HUES48 (cell line): ENCODE measurements around the gene DDIT3.

Source experiments
- H3K27ac ChIP-seq: one replicate; pipeline ENCODE4 v1.7.0; 2013; ENCODE audit warnings: low read depth, low read length, inconsistent platforms
- H3K27me3 ChIP-seq: 2 replicates; pipeline ENCODE4 v1.6.1; 2013; ENCODE audit warnings: mild to moderate bottlenecking, low read length; ENCODE audit not compliant: control insufficient read depth, insufficient read depth
- H3K36me3 ChIP-seq: 2 replicates; pipeline ENCODE4 v1.6.1; 2013; ENCODE audit warnings: low read length; ENCODE audit not compliant: control insufficient read depth, insufficient read depth
- H3K4me1 ChIP-seq: 2 replicates; pipeline ENCODE4 v1.6.1; 2013; ENCODE audit warnings: mild to moderate bottlenecking, low read length; ENCODE audit not compliant: control insufficient read depth, insufficient read depth
- H3K4me3 ChIP-seq: 2 replicates; pipeline ENCODE4 v1.5.1; 2013; ENCODE audit warnings: mild to moderate bottlenecking, low read depth, low read length
- H3K9ac ChIP-seq: 2 replicates; pipeline ENCODE4 v1.6.1; 2013; ENCODE audit warnings: mild to moderate bottlenecking, low read depth, low read length, moderate library complexity
- H3K9me3 ChIP-seq: 2 replicates; pipeline ENCODE4 v1.6.1; 2013; ENCODE audit warnings: low read length; ENCODE audit not compliant: control insufficient read depth, insufficient read depth

DDIT3 gene

DNA sequence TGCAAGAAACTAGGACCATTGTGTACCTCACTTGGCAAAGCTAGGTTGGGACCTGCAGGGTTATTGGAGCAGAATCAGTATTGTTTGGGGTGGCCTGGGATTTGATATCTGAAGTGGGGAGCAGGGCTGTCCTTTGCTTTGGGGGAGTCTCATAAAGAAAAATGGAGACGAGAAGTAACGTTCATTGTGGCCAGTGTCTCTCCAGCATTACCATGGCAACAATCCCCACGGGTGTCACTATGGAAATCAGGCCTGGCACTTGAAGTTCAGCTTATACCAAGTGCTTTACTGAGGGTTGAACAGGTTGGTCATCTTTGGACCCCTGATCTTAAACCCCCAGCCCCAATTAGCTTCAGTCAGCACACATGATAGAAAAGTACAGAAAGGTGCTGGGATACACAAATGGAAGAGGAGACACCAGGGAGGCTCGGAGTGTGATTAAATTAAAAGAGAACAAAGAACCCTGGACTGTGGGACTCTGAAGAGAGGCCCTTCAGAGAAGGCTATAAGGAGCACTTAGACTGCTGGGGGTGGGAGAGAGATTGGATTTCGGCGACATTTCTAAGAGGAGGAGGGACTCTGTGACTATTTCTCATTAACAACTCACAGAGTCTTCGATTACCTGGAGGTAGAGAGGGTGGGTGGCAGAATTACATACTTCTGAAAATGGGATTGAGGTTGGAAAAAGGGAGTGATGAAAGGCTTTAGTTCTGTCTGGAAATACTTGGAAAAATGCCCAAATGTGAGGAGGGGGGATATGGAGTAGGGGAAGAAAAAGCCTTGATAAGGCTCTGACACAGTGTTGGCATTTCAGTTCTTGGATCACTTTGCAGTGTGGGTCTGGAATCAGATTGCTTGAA is 33.3 kb upstream of the DDIT3 start:
- Histone ChIP-seq H3K9ac (no peak overlapping the region), H3K4me1 (peaks cover 15% of the 10 kb centered on the region; the same call in 1 of the 2 replicates), H3K9me3 (no peaks in the 10 kb centered on the region), H3K4me3 (no peak overlapping the region), H3K27ac (no peak overlapping the region), H3K36me3 (peaks cover 3% of the 10 kb centered on the region; the same call in 1 of the 2 replicates), H3K27me3 (peaks cover 8% of the 10 kb centered on the region; the same call in 1 of the 2 replicates)

DNA sequence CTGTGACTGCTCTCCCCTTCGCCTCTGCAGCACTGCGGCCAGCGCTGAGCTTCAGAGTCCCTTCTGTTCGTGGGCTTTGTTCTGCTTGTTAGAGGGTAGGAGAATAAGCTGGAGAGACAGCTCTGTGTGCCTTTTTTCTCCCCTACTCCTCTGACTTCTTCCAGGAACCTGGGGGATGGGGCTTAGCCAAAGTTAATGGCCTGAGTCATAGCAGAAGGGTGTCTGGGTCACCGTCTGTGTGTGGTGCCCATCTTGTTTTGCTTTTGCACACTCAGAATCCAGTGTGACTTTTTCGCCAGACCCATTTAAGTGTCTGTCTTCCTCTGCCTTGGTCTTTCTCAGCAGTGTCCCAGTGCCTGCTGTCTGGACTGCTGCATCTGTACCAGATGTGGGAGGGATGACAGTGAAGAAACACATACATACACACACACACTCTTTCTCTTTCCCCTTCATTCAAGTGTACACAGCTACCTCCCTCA is 32.6 kb upstream of the DDIT3 start:
- H3K9me3 ChIP-seq: no peaks in the 10 kb centered on the region
- H3K4me1 ChIP-seq: peaks cover 15% of the 10 kb centered on the region; the same call in 1 of the 2 replicates
- H3K9ac ChIP-seq: no peak overlapping the region
- H3K27me3 ChIP-seq: peaks cover 13% of the 10 kb centered on the region; the same call in 1 of the 2 replicates
- no peak overlapping the region for H3K27ac ChIP-seq
- no peak overlapping the region for H3K4me3 ChIP-seq
- peaks cover 3% of the 10 kb centered on the region; the same call in 1 of the 2 replicates for H3K36me3 ChIP-seq

DNA sequence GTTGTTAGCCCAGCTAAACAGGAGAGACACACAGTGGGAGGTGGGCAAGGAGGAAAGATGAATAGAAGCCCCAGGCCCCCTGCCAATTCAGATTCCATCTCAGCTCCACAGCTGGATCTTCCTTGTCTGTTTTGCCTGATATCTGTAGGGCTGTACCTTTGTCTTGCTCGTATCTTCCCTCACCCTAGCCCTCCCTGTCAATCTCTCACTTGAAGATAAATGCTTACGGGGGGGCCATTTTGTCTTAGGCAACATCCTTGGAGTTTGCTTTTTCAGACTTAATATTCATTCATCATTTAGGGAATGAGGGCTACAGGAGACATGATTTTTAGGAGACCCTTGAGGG is 32.0 kb upstream of the DDIT3 start:
- Histone ChIP-seq H3K4me1 (peaks cover 16% of the 10 kb centered on the region; the same call in 1 of the 2 replicates), H3K9me3 (no peaks in the 10 kb centered on the region), H3K27me3 (peaks cover 13% of the 10 kb centered on the region; the same call in 1 of the 2 replicates), H3K9ac (no peak overlapping the region), H3K27ac (no peak overlapping the region), H3K4me3 (no peak overlapping the region), H3K36me3 (no peaks in the 10 kb centered on the region; the same call in 1 of the 2 replicates)

- H3K36me3 ChIP-seq: no peaks in the 10 kb centered on the region; the same call in 1 of the 2 replicates
- H3K4me3 ChIP-seq: no peak overlapping the region
- H3K4me1 ChIP-seq: peaks cover 18% of the 10 kb centered on the region; the same call in 1 of the 2 replicates
- H3K9ac ChIP-seq: no peak overlapping the region
- no peaks in the 10 kb centered on the region for H3K9me3 ChIP-seq
- H3K27me3 ChIP-seq: peaks cover 13% of the 10 kb centered on the region; the same call in 1 of the 2 replicates
- no peak overlapping the region for H3K27ac ChIP-seq
These were observed 31.5 kb upstream of the DDIT3 start for GRCh38 chr12:57551637-57552305.

DNA sequence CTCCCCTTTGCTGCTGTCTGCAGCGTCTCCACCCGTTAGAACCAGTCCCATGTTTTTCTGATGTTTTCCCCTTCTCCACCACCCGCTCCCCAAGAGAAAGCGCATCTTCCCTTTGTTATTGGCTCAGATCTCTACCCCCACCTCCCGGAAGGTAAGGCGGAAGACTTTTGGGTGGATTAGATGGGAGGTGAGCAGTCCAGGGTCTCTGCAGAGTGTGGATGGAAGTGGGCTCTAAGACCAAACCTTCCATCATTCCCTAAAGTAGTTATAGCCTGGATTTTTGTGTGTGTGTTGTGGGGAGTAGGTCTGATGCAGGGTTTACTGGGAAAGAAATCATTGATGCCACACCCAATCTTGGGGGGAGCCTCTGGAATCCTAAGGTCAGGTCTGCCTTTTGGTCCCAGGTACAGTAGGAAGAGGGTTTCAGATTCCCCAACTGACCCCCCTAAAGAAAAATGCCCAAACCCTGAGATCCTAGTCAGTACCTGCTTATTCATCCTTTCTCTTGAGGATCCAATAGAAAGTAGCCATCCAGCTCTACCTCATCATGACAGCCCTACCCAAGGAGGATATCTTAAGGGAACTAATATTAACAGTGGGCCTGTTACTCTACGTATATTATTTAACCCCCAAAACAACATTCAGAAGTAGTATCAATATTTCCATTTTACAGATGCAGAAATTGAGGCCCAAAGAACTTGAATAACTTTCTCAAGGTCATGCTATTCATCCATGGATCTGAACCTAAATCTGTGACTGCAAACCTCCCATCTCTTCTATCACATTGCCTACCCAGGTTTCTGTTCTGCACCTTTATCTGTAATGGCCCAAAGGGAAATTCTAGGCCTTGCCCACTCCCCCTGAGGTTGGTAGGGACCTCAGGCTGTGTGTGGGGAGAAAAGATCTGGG is 30.6 kb upstream of the DDIT3 start:
- H3K27ac ChIP-seq: no peak overlapping the region
- H3K4me3 ChIP-seq: peak overlapping the region; percentile 95
- H3K9me3 ChIP-seq: no peaks in the 10 kb centered on the region
- H3K9ac ChIP-seq: no peak overlapping the region
- H3K4me1 ChIP-seq: peaks cover 21% of the 10 kb centered on the region
- peaks cover 13% of the 10 kb centered on the region; the same call in 1 of the 2 replicates for H3K27me3 ChIP-seq
- no peaks in the 10 kb centered on the region; the same call in 1 of the 2 replicates for H3K36me3 ChIP-seq

DNA sequence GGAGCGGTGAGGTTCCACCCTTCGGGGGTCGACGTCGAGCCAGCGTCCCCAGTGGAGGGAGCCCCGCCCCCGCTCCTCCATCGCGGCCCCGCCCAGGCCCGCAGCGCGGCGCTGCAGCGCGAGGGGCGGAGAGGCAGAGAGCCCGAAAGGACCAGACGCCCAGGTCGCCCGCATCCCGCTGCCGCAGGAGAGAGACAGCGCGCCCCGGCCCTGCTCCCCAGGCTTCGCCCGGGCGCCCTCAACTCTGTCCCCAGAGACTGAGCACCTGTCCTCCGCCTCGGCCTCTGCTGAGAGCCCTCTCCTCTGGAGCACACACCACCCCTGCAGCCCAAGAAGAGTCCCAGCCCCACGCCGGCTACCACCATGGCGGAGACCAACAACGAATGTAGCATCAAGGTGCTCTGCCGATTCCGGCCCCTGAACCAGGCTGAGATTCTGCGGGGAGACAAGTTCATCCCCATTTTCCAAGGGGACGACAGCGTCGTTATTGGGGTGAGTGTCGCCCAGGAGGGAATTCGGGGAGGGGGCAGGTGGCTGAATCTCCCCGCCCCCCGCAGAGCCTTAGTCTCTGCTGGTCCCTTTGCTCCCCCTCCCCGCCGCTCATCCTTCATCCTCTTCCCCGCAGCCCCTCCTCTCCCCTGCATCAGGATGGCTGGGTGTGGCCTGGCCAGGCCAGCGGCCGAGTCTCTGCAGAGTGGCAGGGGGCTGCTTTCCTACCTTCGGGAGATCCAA is 29.8 kb upstream of the DDIT3 start, which contains the start of gene KIF5A:
KIF5A (plus strand) TSS at position 136 of the 732 bp plus-strand sequence; CDS start at position 364, 228 bp downstream.
- Histone ChIP-seq H3K36me3 (no peaks in the 10 kb centered on the region; the same call in 1 of the 2 replicates), H3K4me3 (peak within 1 kb of the TSS; percentile 95), H3K9me3 (no peaks in the 10 kb centered on the region), H3K27ac (no peak within 1 kb of the TSS), H3K27me3 (peaks cover 13% of the 10 kb centered on the region; the same call in 1 of the 2 replicates), H3K4me1 (peaks cover 23% of the 10 kb centered on the region), H3K9ac (no peak within 1 kb of the TSS)

- Histone ChIP-seq H3K4me3 (peak overlapping the region; percentile 95), H3K36me3 (peaks cover 3% of the 10 kb centered on the region; the same call in 1 of the 2 replicates), H3K9me3 (no peaks in the 10 kb centered on the region), H3K9ac (no peak overlapping the region), H3K4me1 (peaks cover 23% of the 10 kb centered on the region), H3K27me3 (peaks cover 13% of the 10 kb centered on the region; the same call in 1 of the 2 replicates), H3K27ac (no peak overlapping the region)
These were observed 29.0 kb upstream of the DDIT3 start for GRCh38 chr12:57549203-57549908.

DNA sequence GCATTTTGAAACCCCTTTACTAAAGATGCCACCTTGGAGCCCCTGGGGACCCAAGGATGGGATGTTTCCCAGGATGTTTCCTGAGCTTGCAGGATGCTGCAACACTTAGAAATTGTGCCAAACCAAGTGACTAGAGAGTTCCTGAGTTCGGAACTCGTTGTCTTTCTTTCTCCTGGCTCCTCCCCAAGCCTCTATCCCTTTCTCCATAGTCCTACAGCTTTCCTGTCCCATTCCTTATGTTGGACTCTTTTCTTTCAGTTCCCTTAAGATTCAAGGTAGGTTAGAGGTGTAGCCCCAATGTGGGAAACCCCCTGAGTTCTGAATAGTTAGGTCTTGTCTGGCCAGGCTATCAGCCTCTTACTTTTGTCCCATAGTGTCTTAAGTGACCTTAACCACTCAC is 28.2 kb upstream of the DDIT3 start:
- Histone ChIP-seq H3K36me3 (peaks cover 3% of the 10 kb centered on the region; the same call in 1 of the 2 replicates), H3K9ac (no peak overlapping the region), H3K4me3 (no peak overlapping the region), H3K27ac (no peak overlapping the region), H3K4me1 (peaks cover 23% of the 10 kb centered on the region), H3K9me3 (no peaks in the 10 kb centered on the region), H3K27me3 (peaks cover 13% of the 10 kb centered on the region; the same call in 1 of the 2 replicates)

GRCh38 chr12:57548013-57548315 is 27.6 kb upstream of the DDIT3 start:
- H3K36me3 ChIP-seq: peaks cover 3% of the 10 kb centered on the region; the same call in 1 of the 2 replicates
- H3K4me1 ChIP-seq: peaks cover 23% of the 10 kb centered on the region
- H3K4me3 ChIP-seq: no peak overlapping the region
- H3K27me3 ChIP-seq: peaks cover 13% of the 10 kb centered on the region; the same call in 1 of the 2 replicates
- no peak overlapping the region for H3K9ac ChIP-seq
- H3K27ac ChIP-seq: no peak overlapping the region
- no peaks in the 10 kb centered on the region for H3K9me3 ChIP-seq
